H1 (cell line): ENCODE measurements around the gene TEX264. TPM values are rescaled to one million over a fixed set of nuclear protein-coding genes. Genes with fewer than 3 reads are reported as not detected.

Experiments used
- CTCF ChIA-PET: fragments of 300-600 bp; sonication (Branson Sonifier 250); formaldehyde crosslinking; loops from one replicate; lab custom pipeline; 2021; ENCODE audit not compliant: partially characterized antibody; lab: Charles Lee
- POLR2A ChIA-PET: fragments of 300-600 bp; sonication (Branson Sonifier 250); formaldehyde crosslinking; loops from one replicate; lab custom pipeline; 2021; ENCODE audit warnings: inconsistent platforms; ENCODE audit not compliant: partially characterized antibody; lab: Charles Lee
- DNase-seq, 2 experiments: peaks; one replicate each; pipeline versions ENCODE4 v3.0.0 to v3.0.0-alpha.2; 2010 to 2022; ENCODE audit warnings: low spot score in 2 of 2, low read depth in 1 of 2, mixed read lengths in 1 of 2
- FAIRE-seq: peaks from 2 replicates; lab custom pipeline; 2011; peaks lifted over from hg19 to GRCh38; lab: Jason Lieb, UNC
- H2AFZ ChIP-seq: 2 replicates; pipeline ENCODE4 v1.8.1; 2012; ENCODE audit warnings: low read length, inconsistent platforms
- H2AK5ac ChIP-seq: 2 replicates; pipeline ENCODE4 v1.6.1; 2013; ENCODE audit warnings: low read depth, low read length
- H2BK120ac ChIP-seq: replicated peaks from 2 replicates; pipeline ENCODE3; 2013; ENCODE audit warnings: low read depth, low read length, inconsistent platforms
- H2BK12ac ChIP-seq: 2 replicates; pipeline ENCODE4 v1.6.1; 2013; ENCODE audit warnings: low read depth, low read length
- H2BK15ac ChIP-seq: 2 replicates; pipeline ENCODE4 v1.6.1; 2013; ENCODE audit warnings: low read length
- H2BK20ac ChIP-seq: 2 replicates; pipeline ENCODE4 v1.6.1; 2013; ENCODE audit warnings: low read length
- H2BK5ac ChIP-seq: 2 replicates; pipeline ENCODE4 v1.6.1; 2013; ENCODE audit warnings: low read depth, low read length
- H3K14ac ChIP-seq: 2 replicates; pipeline ENCODE4 v1.6.1; 2013; ENCODE audit warnings: inconsistent platforms; ENCODE audit not compliant: insufficient read length
- H3K18ac ChIP-seq: 2 replicates; pipeline ENCODE4 v1.6.1; 2013; ENCODE audit warnings: low read length; ENCODE audit errors: extremely low read depth
- H3K23ac ChIP-seq: 2 replicates; pipeline ENCODE4 v1.6.1; 2013; ENCODE audit warnings: inconsistent platforms; ENCODE audit not compliant: insufficient read length
- H3K23me2 ChIP-seq: 2 replicates; pipeline ENCODE4 v1.6.1; 2013; ENCODE audit warnings: low read depth, low read length
- H3K27ac ChIP-seq: 2 replicates; pipeline ENCODE4 v1.6.1; 2011; ENCODE audit warnings: low read depth, low read length, inconsistent platforms
- H3K27me3 ChIP-seq, 4 experiments: replicated peaks in 1 of 4; 1 replicate in 1 of 4; 2 replicates in 3 of 4; pipeline versions ENCODE4 v1.6.1 to v1.8.1; 2011 to 2013; ENCODE audit warnings: low read length in 3 of 4, mild to moderate bottlenecking in 3 of 4, inconsistent platforms in 2 of 4, mixed read lengths in 2 of 4, moderate library complexity in 1 of 4; ENCODE audit not compliant: control insufficient read depth in 3 of 4, insufficient read depth in 3 of 4; ENCODE audit errors: extremely low read depth in 1 of 4
- H3K36me3 ChIP-seq, 4 experiments: 2 replicates each; pipeline versions ENCODE4 v1.6.1 to v1.8.1; 2011 to 2013; ENCODE audit warnings: mild to moderate bottlenecking in 4 of 4, low read length in 3 of 4, moderate library complexity in 2 of 4, control low read depth in 1 of 4, inconsistent platforms in 1 of 4; ENCODE audit not compliant: insufficient read depth in 4 of 4, control insufficient read depth in 2 of 4
- H3K4ac ChIP-seq: replicated peaks from 2 replicates; pipeline ENCODE3; 2013; ENCODE audit warnings: low read length, low read depth, mixed read lengths, inconsistent platforms; ENCODE audit not compliant: insufficient read length
- H3K4me1 ChIP-seq, 4 experiments: replicated peaks in 1 of 4; 1 replicate in 1 of 4; 2 replicates in 3 of 4; pipeline versions ENCODE4 v1.6.1 to v1.8.1; 2011 to 2013; ENCODE audit warnings: low read length in 3 of 4, inconsistent platforms in 2 of 4, mixed read lengths in 1 of 4; ENCODE audit not compliant: insufficient read depth in 4 of 4, control insufficient read depth in 3 of 4
- H3K4me2 ChIP-seq, 2 experiments: 2 replicates each; pipeline versions ENCODE4 v1.6.1 to v1.8.1; 2011 to 2013; ENCODE audit warnings: low read depth in 2 of 2, low read length in 2 of 2, control low read depth in 1 of 2, inconsistent platforms in 1 of 2, mild to moderate bottlenecking in 1 of 2; ENCODE audit not compliant: insufficient read depth in 1 of 2
- H3K4me3 ChIP-seq, 4 experiments: fragments of 200-600, 300-600 bp in 1 of 4; sonication (generic), shearing (Covaris generic), sonication (Bioruptor Twin) in 1 of 4; 2 replicates each; pipeline versions ENCODE4 v1.5.1 to v1.8.1; 2011 to 2016; ENCODE audit warnings: low read length in 4 of 4, low read depth in 3 of 4, control low read depth in 2 of 4, inconsistent platforms in 2 of 4, mild to moderate bottlenecking in 2 of 4, mixed read lengths in 1 of 4, moderate library complexity in 1 of 4; ENCODE audit not compliant: insufficient read depth in 2 of 4; ENCODE audit errors: extremely low read depth in 1 of 4
- H3K56ac ChIP-seq: replicated peaks from 2 replicates; pipeline ENCODE3; 2013; ENCODE audit warnings: low read depth, mild to moderate bottlenecking, mixed read lengths, low read length, inconsistent platforms; ENCODE audit not compliant: insufficient read length
- H3K79me1 ChIP-seq: 2 replicates; pipeline ENCODE4 v1.6.1; 2013; ENCODE audit warnings: low read depth, low read length, control low read depth
- H3K79me2 ChIP-seq, 2 experiments: 2 replicates each; pipeline versions ENCODE4 v1.6.1 to v1.8.1; 2012 to 2013; ENCODE audit warnings: low read length in 2 of 2, mild to moderate bottlenecking in 2 of 2, inconsistent platforms in 1 of 2; ENCODE audit not compliant: insufficient read depth in 2 of 2, control insufficient read depth in 1 of 2
- H3K9ac ChIP-seq, 4 experiments: replicated peaks in 1 of 4; 1 replicate in 1 of 4; 2 replicates in 3 of 4; pipeline versions ENCODE4 v1.6.1 to v1.8.1; 2011 to 2013; ENCODE audit warnings: low read depth in 3 of 4, low read length in 3 of 4, control low read depth in 2 of 4, mild to moderate bottlenecking in 2 of 4, moderate library complexity in 2 of 4, inconsistent platforms in 1 of 4; ENCODE audit errors: extremely low read depth in 1 of 4
- H3K9me3 ChIP-seq, 2 experiments: 2 replicates each; pipeline versions ENCODE4 v1.6.1 to v1.8.1; 2012 to 2013; ENCODE audit warnings: mild to moderate bottlenecking in 2 of 2, moderate library complexity in 2 of 2, control low read depth in 1 of 2, inconsistent platforms in 1 of 2, low read depth in 1 of 2, low read length in 1 of 2, mixed read lengths in 1 of 2; ENCODE audit not compliant: insufficient read depth in 2 of 2
- H4K20me1 ChIP-seq, 2 experiments: replicated peaks in 1 of 2; 2 replicates each; pipeline versions ENCODE3 to v1.8.1; 2011 to 2013; ENCODE audit warnings: inconsistent platforms in 2 of 2, low read length in 2 of 2, mild to moderate bottlenecking in 1 of 2; ENCODE audit not compliant: insufficient read depth in 2 of 2, control insufficient read depth in 1 of 2
- H4K5ac ChIP-seq: 2 replicates; pipeline ENCODE4 v1.6.1; 2013; ENCODE audit warnings: low read length, low read depth, mixed read lengths, inconsistent platforms; ENCODE audit not compliant: insufficient read length
- H4K8ac ChIP-seq: 2 replicates; pipeline ENCODE4 v1.8.0; 2013; ENCODE audit warnings: mild to moderate bottlenecking, moderate library complexity, low read length, inconsistent platforms; ENCODE audit not compliant: insufficient read depth; ENCODE audit errors: extremely low read depth
- H4K91ac ChIP-seq: replicated peaks from 2 replicates; pipeline ENCODE3; 2013; ENCODE audit warnings: low read length, mixed read lengths, inconsistent platforms; ENCODE audit not compliant: insufficient read length
- BCL11A ChIP-seq, 2 experiments: IDR thresholded peaks; one replicate each; pipeline ENCODE4 v1.6.1; 2011; ENCODE audit warnings: low read depth in 2 of 2, low read length in 2 of 2, mild to moderate bottlenecking in 2 of 2
- GABPA ChIP-seq: IDR thresholded peaks from 2 replicates; pipeline ENCODE4 v1.6.1; 2011; ENCODE audit warnings: mild to moderate bottlenecking, low read length, moderate library complexity, borderline replicate concordance; ENCODE audit not compliant: insufficient read depth
- HDAC6 ChIP-seq: IDR thresholded peaks from one replicate; pipeline ENCODE4 v1.7.1; 2012; ENCODE audit warnings: low read depth, mild to moderate bottlenecking, inconsistent platforms, low read length, moderate library complexity
- SP4 ChIP-seq: IDR thresholded peaks from 2 replicates; pipeline ENCODE4 v1.6.1; 2012; ENCODE audit warnings: low read length, inconsistent platforms
- WGBS, 2 experiments: shearing (Covaris generic) in 1 of 2; methylation state at CpG; one replicate each; pipeline versions ENCODE4 v1.1.6 to v1.1.7; 2013 to 2015; ENCODE audit warnings: low lambda C conversion rate in 2 of 2, mixed read lengths in 2 of 2, inconsistent platforms in 1 of 2, low coverage in 1 of 2, missing lambda C conversion rate in 1 of 2; ENCODE audit not compliant: insufficient replicate concordance in 2 of 2, insufficient coverage in 1 of 2, insufficient read length in 1 of 2; ENCODE audit errors: extremely low coverage in 1 of 2, missing lambda C conversion rate in 1 of 2; 5-methylcytosine and 5-hydroxymethylcytosine counted together
- polyA plus RNA-seq, 7 experiments: library from polyadenylated mRNA; depleted of rRNA in 3 of 7; stranded (reverse) in 5 of 7; unstranded in 2 of 7; fragments of >200 nt in 5 of 7; fragments of 200-250 nt in 2 of 7; gene quantifications; 1 replicate in 5 of 7; 2 replicates in 1 of 7; 4 replicates in 1 of 7; pipeline versions ENCODE4 v1.2.1 to v1.2.3, GENCODE V29; 2011 to 2013; ENCODE audit warnings: missing spikeins in 2 of 7, mixed read lengths in 2 of 7
- total RNA-seq: library from RNA; stranded (reverse); fragmentation: NEBNext Ultra II Directional; extraction: Animal tissue kit (Norgen Biotek cat#: 25700); gene quantifications from 2 replicates; pipeline ENCODE4 v1.2.1, GENCODE V29; 2021

The TEX264 gene
- total and polyA plus RNA-seq, 2 of the 8 experiments (the other 6 are each of a cell fraction or from before 2014, with no cell fraction given): 11.2 to 35.6 TPM

DNA sequence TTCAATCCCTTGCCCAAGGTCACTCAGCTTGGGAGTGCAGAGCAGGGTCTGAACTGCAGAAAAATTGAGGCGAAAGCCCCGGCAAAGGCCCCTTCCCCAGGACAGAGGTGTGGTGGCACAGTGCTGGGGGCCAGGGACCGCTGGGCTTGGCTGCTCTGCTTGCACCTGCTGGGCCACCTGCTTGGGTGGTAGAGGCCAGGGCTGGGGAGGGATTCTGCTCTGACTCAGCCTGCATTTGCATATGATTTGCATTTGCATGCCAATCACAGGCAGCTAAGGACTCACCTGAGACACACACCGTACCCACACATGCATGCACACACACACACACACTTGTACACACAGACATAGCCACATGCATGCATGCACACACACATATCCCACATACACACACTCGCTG, 45.8 kb downstream of the TEX264 start:
- no peak for DNase-seq
- TF ChIP-seq HDAC6: no peak
- TF ChIP-seq SP4: no peak
- TF ChIP-seq GABPA: no peak
- TF ChIP-seq BCL11A (IDR thresholded peaks at IDR 0.05; ENCODE audit: low read depth in 2 of 2, low read length in 2 of 2): no peak

More for the DNA sequence above, 45.8 kb downstream of the TEX264 start:
- Histone ChIP-seq H4K20me1 (peaks cover 0 to 3% of the 10 kb centered on the region in 2 experiments), H3K36me3 (no peaks in the 10 kb centered on the region), H3K18ac (no peak overlapping the region), H3K27ac (no peak overlapping the region), H2AFZ (no peak overlapping the region), H3K23ac (no peak overlapping the region), H3K4me2 (no peak overlapping the region), H3K4me1 (no peaks in the 10 kb centered on the region; a peak in 1 of 7 replicates), H3K14ac (no peak overlapping the region), H2BK12ac (no peak overlapping the region), H2BK20ac (no peak overlapping the region), H4K5ac (no peak overlapping the region), H4K8ac (no peak overlapping the region), H3K4ac (no peak overlapping the region), H2BK5ac (no peak overlapping the region; the same call in 1 of the 2 replicates), H3K9ac (no peak overlapping the region), H3K9me3 (no peaks in the 10 kb centered on the region), H3K79me1 (no peaks in the 10 kb centered on the region), H2AK5ac (no peak overlapping the region), H3K27me3 (no peaks in the 10 kb centered on the region), H3K79me2 (no peaks in the 10 kb centered on the region), H3K4me3 (no peak overlapping the region), H3K23me2 (peaks cover 2% of the 10 kb centered on the region; the same call in 1 of the 2 replicates), H2BK15ac (no peak overlapping the region), H2BK120ac (no peak overlapping the region), H4K91ac (no peak overlapping the region), H3K56ac (no peak overlapping the region)
- WGBS, 2 experiments: 79% methylated on average over 5 of the region's 5 CpGs; no CpG with 5 or more reads in 1 of the 2 experiments
- CTCF ChIA-PET: interaction anchor here (1.2 to 4.4 kb wide), 7 partner anchors 13 to 103 kb away, joined by 3 to 41 read pairs (median 5); no protein-coding TSS in a partner anchor
- no peak for FAIRE-seq
- POLR2A ChIA-PET: interaction anchor here (0.6 to 1.5 kb wide), 2 partner anchors 16 to 82 kb away, joined by 3 to 4 read pairs; no protein-coding TSS in a partner anchor
